Body of pancreas (tissue), 4 donors: ENCODE results near the gene TADA1. TPM values are rescaled to one million over a fixed set of nuclear protein-coding genes. Genes with fewer than 3 reads are reported as not detected.

Experiments
- ATAC-seq: fragments of 150-250 bp; one replicate; pipeline ENCODE4 v1.9.1; 2016
- DNase-seq, 4 donors: peaks; one replicate each; pipeline ENCODE4 v3.0.0-alpha.2; 2019
- H3K27ac ChIP-seq, 4 donors: fragments of 200-600 bp; sonication (generic); 1 replicate in 3 of 4; 2 replicates in 1 of 4; pipeline versions ENCODE4 v1.5.1 to v1.6.1; 2016 to 2019; ENCODE audit warnings: mild to moderate bottlenecking in 1 of 4, mixed read lengths in 1 of 4, moderate library complexity in 1 of 4
- H3K27me3 ChIP-seq, 2 donors: fragments of 200-600 bp; sonication (generic); one replicate each; pipeline ENCODE4 v1.6.0; 2016; ENCODE audit warnings: mild to moderate bottlenecking in 1 of 2
- H3K36me3 ChIP-seq, 2 donors: fragments of 200-600 bp; sonication (generic); replicated peaks in 1 of 2; 2 replicates each; pipeline ENCODE4 v1.5.1; 2016; ENCODE audit warnings: low read depth in 2 of 2; ENCODE audit not compliant: insufficient read depth in 1 of 2
- H3K4me1 ChIP-seq: fragments of 200-600 bp; sonication (generic); one replicate; pipeline ENCODE4 v1.6.0; 2016
- H3K4me3 ChIP-seq, 2 donors: fragments of 200-600 bp; sonication (generic); 1 replicate in 1 of 2; 2 replicates in 1 of 2; pipeline ENCODE4 v1.5.1; 2016 to 2019
- H3K9me3 ChIP-seq, 3 donors: fragments of 200-600 bp; sonication (generic); 1 replicate in 2 of 3; 2 replicates in 1 of 3; pipeline ENCODE4 v1.5.1; 2016
- POLR2A ChIP-seq, 3 donors: fragments of 450-650 bp; IDR thresholded peaks; one replicate each; pipeline ENCODE4 v1.6.1; 2016; ENCODE audit warnings: antibody characterized with exemption in 3 of 3, mild to moderate bottlenecking in 2 of 3
- WGBS, 2 donors: methylation state at CpG; one replicate each; pipeline ENCODE4 v1.1.5; 2017; 5-methylcytosine and 5-hydroxymethylcytosine counted together
- intact Hi-C: fragments of 100-400 bp; cut with DNase I; formaldehyde crosslinking; loops from one replicate; pipeline ENCODE4 v1.15.1; 2023
- total RNA-seq, 2 donors: library from RNA; depleted of rRNA; stranded (reverse); fragments of >200 nt; gene quantifications; one replicate each; pipeline ENCODE4 v1.1.0, GENCODE V29; 2016
- TF ChIP-seq, protein P1 (sequence below), 7 experiments: fragments of 450-650 bp in 4 of 7; fragments of 200-600 bp in 3 of 7; sonication (generic) in 3 of 7; IDR thresholded peaks; one replicate each; pipeline ENCODE4 v1.5.1; 2016 to 2019; ENCODE audit warnings: antibody characterized with exemption in 7 of 7

The TADA1 gene
- total RNA-seq, 2 donors from 2014 or later, result 0.99 to 4.9 TPM

DNA sequence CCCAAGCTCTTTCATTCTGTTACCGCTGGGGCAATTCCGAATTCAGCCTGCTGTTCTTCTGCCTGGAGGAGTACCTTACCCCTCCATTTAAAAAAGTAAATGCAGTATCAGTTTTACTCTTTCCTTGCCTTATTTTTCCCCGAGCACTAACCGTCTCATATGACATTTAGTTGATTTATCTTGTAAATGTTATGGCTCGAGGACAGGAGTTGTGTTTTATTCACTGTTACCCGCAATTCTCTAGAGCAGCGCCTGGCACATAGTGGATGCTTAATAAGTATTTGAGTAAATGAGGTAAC lies 425 bp upstream of the TADA1 start:
- Histone ChIP-seq H3K27me3 (no peaks in the 10 kb centered on the region), H3K36me3 (no peaks in the 10 kb centered on the region), H3K9me3 (no peaks in the 10 kb centered on the region), H3K4me3 (no peak overlapping the region), H3K4me1 (peaks cover 21% of the 10 kb centered on the region), H3K27ac (peak overlapping the region in 3 of 4 donors; percentile 90 to 96 (median 94))
- intact Hi-C loops, result no loop called here
- WGBS, 2 donors, result 0% methylated on average over 7 of the region's 7 CpGs
- DNase-seq, result no peak
- ATAC-seq, result no peak
- TF ChIP-seq, protein P1, sequence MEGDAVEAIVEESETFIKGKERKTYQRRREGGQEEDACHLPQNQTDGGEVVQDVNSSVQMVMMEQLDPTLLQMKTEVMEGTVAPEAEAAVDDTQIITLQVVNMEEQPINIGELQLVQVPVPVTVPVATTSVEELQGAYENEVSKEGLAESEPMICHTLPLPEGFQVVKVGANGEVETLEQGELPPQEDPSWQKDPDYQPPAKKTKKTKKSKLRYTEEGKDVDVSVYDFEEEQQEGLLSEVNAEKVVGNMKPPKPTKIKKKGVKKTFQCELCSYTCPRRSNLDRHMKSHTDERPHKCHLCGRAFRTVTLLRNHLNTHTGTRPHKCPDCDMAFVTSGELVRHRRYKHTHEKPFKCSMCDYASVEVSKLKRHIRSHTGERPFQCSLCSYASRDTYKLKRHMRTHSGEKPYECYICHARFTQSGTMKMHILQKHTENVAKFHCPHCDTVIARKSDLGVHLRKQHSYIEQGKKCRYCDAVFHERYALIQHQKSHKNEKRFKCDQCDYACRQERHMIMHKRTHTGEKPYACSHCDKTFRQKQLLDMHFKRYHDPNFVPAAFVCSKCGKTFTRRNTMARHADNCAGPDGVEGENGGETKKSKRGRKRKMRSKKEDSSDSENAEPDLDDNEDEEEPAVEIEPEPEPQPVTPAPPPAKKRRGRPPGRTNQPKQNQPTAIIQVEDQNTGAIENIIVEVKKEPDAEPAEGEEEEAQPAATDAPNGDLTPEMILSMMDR (IDR thresholded peaks at IDR 0.05), result peak in 4 of 7 experiments; percentile 13 to 55 (median 42)
- TF ChIP-seq POLR2A (IDR thresholded peaks at IDR 0.05), result no peak

DNA sequence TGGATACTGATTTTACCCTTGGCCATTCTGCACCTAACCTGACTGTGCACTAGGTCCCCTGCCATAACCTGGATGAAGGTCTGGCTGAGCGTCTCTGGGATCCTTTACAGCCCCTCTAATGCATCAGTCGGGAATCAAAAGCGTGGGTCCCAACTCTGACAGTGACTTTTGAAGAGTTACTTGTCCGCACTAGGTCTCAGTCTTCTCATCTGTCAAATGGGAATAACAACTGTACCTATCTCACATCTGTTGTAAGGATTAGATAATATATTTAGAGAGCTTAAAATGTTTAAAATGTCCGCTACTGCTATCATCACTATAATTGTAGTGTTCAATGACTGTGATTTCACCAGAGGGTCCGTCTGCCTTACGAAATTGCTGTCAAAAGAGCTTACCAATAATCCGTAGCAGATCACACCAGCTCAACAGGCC lies 746 bp downstream of the TADA1 start:
- DNase-seq (no peak), ATAC-seq (no peak)
- no peaks in the 10 kb centered on the region for H3K27me3 ChIP-seq
- TF ChIP-seq POLR2A (IDR thresholded peaks at IDR 0.05), result no peak
- TF ChIP-seq, protein P1 (IDR thresholded peaks at IDR 0.05), result no peak
- intact Hi-C loops, result no loop called here
- H3K4me3 ChIP-seq, result peak overlapping the region; percentile 77 to 78
- H3K9me3 ChIP-seq, result no peaks in the 10 kb centered on the region
- peak overlapping the region; percentile 90 to 96 (median 92) for H3K27ac ChIP-seq
- 25 to 29% methylated on average over 8 of the region's 8 CpGs for WGBS, 2 donors
- H3K36me3 ChIP-seq, result no peaks in the 10 kb centered on the region
- peaks cover 33% of the 10 kb centered on the region for H3K4me1 ChIP-seq

DNA sequence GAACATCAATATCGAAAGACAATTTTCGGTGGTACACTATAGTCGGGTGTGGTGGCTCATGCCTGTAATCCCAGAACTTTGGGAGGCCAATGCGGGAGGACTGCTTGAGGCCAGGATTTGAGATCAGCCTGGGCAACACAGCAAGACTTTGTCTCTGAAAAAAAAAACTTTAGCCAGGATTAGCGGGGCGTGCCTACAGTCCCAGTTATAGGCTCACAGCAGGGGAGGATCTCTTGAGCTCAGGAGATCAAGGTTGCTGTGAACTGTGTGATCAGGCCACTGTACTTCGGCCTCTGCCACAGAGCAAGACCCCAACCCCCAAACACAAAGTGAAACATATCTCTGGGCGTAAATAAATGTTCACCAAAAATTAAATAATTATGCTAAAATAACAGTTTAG lies 1.6 kb downstream of the TADA1 start:
- Histone ChIP-seq H3K9me3 (no peaks in the 10 kb centered on the region), H3K4me3 (no peak overlapping the region), H3K36me3 (no peaks in the 10 kb centered on the region), H3K4me1 (peaks cover 39% of the 10 kb centered on the region), H3K27ac (no peak overlapping the region), H3K27me3 (no peaks in the 10 kb centered on the region)
- 88 to 95% methylated on average over 8 of the region's 8 CpGs for WGBS, 2 donors
- intact Hi-C loops, result no loop called here
- TF ChIP-seq, protein P1 (IDR thresholded peaks at IDR 0.05), result no peak
- no peak for TF ChIP-seq POLR2A (IDR thresholded peaks at IDR 0.05)
- ATAC-seq, result no peak
- DNase-seq, result no peak

DNA sequence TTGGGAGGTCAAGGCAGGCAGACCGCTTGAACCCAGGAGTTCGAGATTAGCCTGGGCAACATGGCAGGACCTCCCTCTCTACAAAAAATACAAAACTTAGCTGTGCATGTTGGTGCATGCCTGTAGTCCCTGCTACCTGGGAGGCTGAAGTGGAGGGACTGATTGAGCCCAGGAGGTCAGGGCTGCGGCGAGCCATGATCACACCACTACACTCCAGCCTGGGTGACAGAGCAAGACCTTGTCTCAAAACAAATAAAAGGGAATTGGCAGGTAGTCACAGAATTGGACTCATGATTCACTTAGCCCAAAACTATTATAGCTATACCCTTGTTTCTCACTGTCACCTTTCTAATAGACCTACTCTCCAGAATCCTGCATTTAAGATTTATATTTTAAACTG lies 5.5 kb downstream of the TADA1 start:
- Histone ChIP-seq H3K4me1 (peaks cover 34% of the 10 kb centered on the region), H3K4me3 (no peak overlapping the region), H3K27me3 (no peaks in the 10 kb centered on the region), H3K9me3 (no peaks in the 10 kb centered on the region), H3K36me3 (no peaks in the 10 kb centered on the region), H3K27ac (no peak overlapping the region)
- intact Hi-C loops, result no loop called here
- TF ChIP-seq POLR2A (IDR thresholded peaks at IDR 0.05), result no peak
- TF ChIP-seq, protein P1 (IDR thresholded peaks at IDR 0.05), result no peak
- DNase-seq, result no peak
- WGBS, 2 donors, result 73 to 76% methylated on average over 4 of the region's 4 CpGs
- ATAC-seq, result no peak

DNA sequence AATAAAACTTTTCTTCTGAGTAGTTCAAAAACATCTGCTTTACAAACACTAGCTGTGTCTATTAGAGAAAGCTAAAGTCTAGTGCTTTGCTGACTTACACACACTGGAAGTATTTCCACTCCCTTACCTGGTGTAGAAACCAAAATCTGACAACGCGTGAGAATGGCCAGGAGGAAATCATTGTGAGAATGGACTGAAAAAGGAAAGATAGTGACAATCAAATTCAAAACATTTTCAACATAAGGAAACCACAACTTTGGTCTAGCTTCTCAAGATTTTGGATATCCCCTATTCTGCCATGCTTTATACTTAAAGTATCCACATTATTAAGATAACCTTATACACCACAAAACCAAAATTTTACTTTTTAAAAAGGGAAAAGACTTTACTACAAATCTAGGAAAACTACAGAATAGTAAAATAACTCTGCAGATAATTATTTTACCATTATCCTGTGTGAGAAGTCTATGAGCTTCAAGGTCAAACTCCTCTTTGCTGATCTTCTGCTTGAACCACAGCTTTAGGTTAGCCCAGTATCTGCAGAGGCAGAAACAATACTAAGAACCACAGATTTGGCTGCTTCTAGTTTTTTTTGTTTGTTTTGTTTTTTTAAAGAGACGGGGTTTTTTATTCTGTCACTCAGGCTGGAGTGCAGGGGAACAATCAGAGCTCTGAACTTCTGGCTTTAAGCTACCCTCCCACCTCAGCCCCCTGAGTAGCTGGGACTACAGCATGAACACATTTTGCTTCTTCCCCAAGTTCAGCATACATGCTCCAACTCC lies 6.6 kb downstream of the TADA1 start:
- Histone ChIP-seq H3K4me3 (no peak overlapping the region), H3K27ac (no peak overlapping the region), H3K4me1 (peaks cover 25% of the 10 kb centered on the region), H3K27me3 (no peaks in the 10 kb centered on the region), H3K9me3 (no peaks in the 10 kb centered on the region), H3K36me3 (no peaks in the 10 kb centered on the region)
- DNase-seq (no peak), ATAC-seq (no peak)
- intact Hi-C loops, result no loop called here
- 56 to 59% methylated on average over 3 of the region's 3 CpGs for WGBS, 2 donors
- TF ChIP-seq, protein P1 (IDR thresholded peaks at IDR 0.05), result no peak
- TF ChIP-seq POLR2A (IDR thresholded peaks at IDR 0.05), result no peak
